Neural cell (in vitro differentiated cells): ENCODE results near the gene ACTR1A. TPM values are rescaled to one million over a fixed set of nuclear protein-coding genes. Genes with fewer than 3 reads are reported as not detected.
"Not testable (repeated sequence)": the region's sequence is repeated elsewhere in the genome, so short reads cannot be mapped to it uniquely, and the experiment has no call there.

Experiments
- H2AFZ ChIP-seq: fragments of 200-600, 300-800 bp; sonication (generic), shearing (Covaris generic); 2 replicates; pipeline ENCODE4 v1.6.0; 2014; ENCODE audit warnings: low read depth, mild to moderate bottlenecking, antibody characterized with exemption, low read length, moderate library complexity
- H3F3A ChIP-seq: fragments of 200-600 bp; shearing (Covaris generic); 2 replicates; pipeline ENCODE4 v1.6.1; 2016; ENCODE audit warnings: mild to moderate bottlenecking, moderate library complexity, mixed read lengths, antibody characterized with exemption, low read length; ENCODE audit not compliant: insufficient read depth, poor library complexity, severe bottlenecking
- H3K27ac ChIP-seq: fragments of 200-600, 300-800 bp; sonication (generic), shearing (Covaris generic); 2 replicates; pipeline ENCODE4 v1.5.1; 2014; ENCODE audit warnings: mild to moderate bottlenecking, low read length, moderate library complexity
- H3K27me3 ChIP-seq: fragments of 300-800, 200-600 bp; sonication (generic), shearing (Covaris generic); 2 replicates; pipeline ENCODE4 v1.6.0; 2014; ENCODE audit warnings: mild to moderate bottlenecking, low read depth, low read length, moderate library complexity; ENCODE audit not compliant: insufficient read depth
- H3K36me3 ChIP-seq: fragments of 300-800, 200-600 bp; sonication (generic), shearing (Covaris generic); 2 replicates; pipeline ENCODE4 v1.5.1; 2014; ENCODE audit warnings: mild to moderate bottlenecking, antibody characterized with exemption, low read length, moderate library complexity; ENCODE audit not compliant: insufficient read depth
- H3K4me2 ChIP-seq: fragments of 300-800, 200-600 bp; sonication (generic), shearing (Covaris generic); 2 replicates; pipeline ENCODE4 v1.6.0; 2014; ENCODE audit warnings: mild to moderate bottlenecking, low read length
- H3K4me3 ChIP-seq: fragments of 300-800, 200-600 bp; sonication (generic), shearing (Covaris generic); 2 replicates; pipeline ENCODE4 v1.5.1; 2014; ENCODE audit warnings: mild to moderate bottlenecking, low read length, moderate library complexity
- H3K79me2 ChIP-seq: fragments of 200-600 bp; shearing (Covaris generic); replicated peaks from 2 replicates; pipeline ENCODE4 v1.6.0; 2014; ENCODE audit warnings: mild to moderate bottlenecking, low read length, moderate library complexity; ENCODE audit not compliant: insufficient read depth
- H3K9ac ChIP-seq: fragments of 300-800, 200-600 bp; sonication (generic), shearing (Covaris generic); 2 replicates; pipeline ENCODE4 v1.6.1; 2016; ENCODE audit warnings: mild to moderate bottlenecking, low read length, mixed read lengths
- H3K9me2 ChIP-seq: fragments of 200-600 bp; shearing (Covaris generic); 2 replicates; pipeline ENCODE4 v1.6.1; 2016; ENCODE audit warnings: mild to moderate bottlenecking, low read length, mixed read lengths; ENCODE audit not compliant: insufficient read depth
- H3K9me3 ChIP-seq: fragments of 200-600, 300-800 bp; sonication (generic), shearing (Covaris generic); 2 replicates; pipeline ENCODE4 v1.6.1; 2016; ENCODE audit warnings: mild to moderate bottlenecking, mixed run types, low read length, moderate library complexity, mixed read lengths
- H4K20me1 ChIP-seq: fragments of 200-600 bp; shearing (Covaris generic); 2 replicates; pipeline ENCODE4 v1.6.1; 2016; ENCODE audit warnings: mild to moderate bottlenecking, mixed run types; ENCODE audit not compliant: insufficient read depth
- CTCF ChIP-seq: fragments of 450-650 bp; IDR thresholded peaks from 2 replicates; pipeline ENCODE4 v1.5.1; 2014; ENCODE audit warnings: antibody characterized with exemption, mild to moderate bottlenecking, moderate library complexity; ENCODE audit not compliant: poor library complexity, severe bottlenecking
- EP300 ChIP-seq: fragments of 450-650 bp; conservative IDR thresholded peaks from 2 replicates; pipeline ENCODE4 v1.6.1; 2014; ENCODE audit warnings: antibody characterized with exemption, mild to moderate bottlenecking, moderate library complexity; ENCODE audit not compliant: poor library complexity, severe bottlenecking
- EZH2 ChIP-seq: fragments of 200-600, 300-800 bp; shearing (Covaris generic), sonication (generic); IDR thresholded peaks from 2 replicates; pipeline ENCODE4 v1.6.1; 2014; ENCODE audit warnings: antibody characterized with exemption, low read length, borderline replicate concordance, mild to moderate bottlenecking; ENCODE audit not compliant: insufficient read depth, poor library complexity, severe bottlenecking
- MXI1 ChIP-seq: fragments of 450-650 bp; conservative IDR thresholded peaks from 2 replicates; pipeline ENCODE4 v1.6.1; 2014; ENCODE audit warnings: antibody characterized with exemption, mild to moderate bottlenecking; ENCODE audit not compliant: poor library complexity, severe bottlenecking
- POLR2AphosphoS5 ChIP-seq: IDR thresholded peaks from 2 replicates; pipeline ENCODE4 v1.6.1; 2012
- RAD21 ChIP-seq: fragments of 450-650 bp; conservative IDR thresholded peaks from 2 replicates; pipeline ENCODE4 v1.6.1; 2014; ENCODE audit warnings: antibody characterized with exemption, mild to moderate bottlenecking, moderate library complexity
- REST ChIP-seq: IDR thresholded peaks from 2 replicates; pipeline ENCODE4 v1.6.1; 2012; ENCODE audit warnings: borderline replicate concordance
- SMC3 ChIP-seq: fragments of 450-650 bp; conservative IDR thresholded peaks from 2 replicates; pipeline ENCODE4 v1.6.1; 2014; ENCODE audit warnings: antibody characterized with exemption, mild to moderate bottlenecking, moderate library complexity; ENCODE audit not compliant: poor library complexity
- TAF1 ChIP-seq: IDR thresholded peaks from 2 replicates; pipeline ENCODE4 v1.6.1; 2012; ENCODE audit warnings: low read depth
- polyA plus RNA-seq: library from polyadenylated mRNA; depleted of rRNA; stranded (reverse); fragments of >200 nt; gene quantifications from 2 replicates; pipeline ENCODE4 v1.2.3, GENCODE V29; 2014

ACTR1A gene
- polyA plus RNA-seq, 1 donor from 2014 or later, result 316 TPM

- Histone ChIP-seq H3K9ac (no peak overlapping the region), H3F3A (no peaks in the 10 kb centered on the region), H4K20me1 (no peaks in the 10 kb centered on the region), H3K27ac (no peak overlapping the region), H3K9me3 (no peaks in the 10 kb centered on the region), H3K4me2 (no peak overlapping the region), H3K79me2 (no peaks in the 10 kb centered on the region), H2AFZ (no peak overlapping the region), H3K9me2 (no peaks in the 10 kb centered on the region), H3K4me3 (no peak overlapping the region), H3K27me3 (no peaks in the 10 kb centered on the region), H3K36me3 (no peaks in the 10 kb centered on the region)
- TF ChIP-seq CTCF (no peak), REST (no peak), TAF1 (no peak), EP300 (no peak), MXI1 (no peak), EZH2 (no peak), POLR2AphosphoS5 (no peak), SMC3 (no peak), RAD21 (no peak)
Observed at GRCh38 chr10:102455893-102456471, 46.5 kb downstream of the ACTR1A start.

- not testable (repeated sequence) for H3F3A ChIP-seq, H3K9me3 ChIP-seq, H4K20me1 ChIP-seq, H3K27ac ChIP-seq, H3K9me2 ChIP-seq, H3K27me3 ChIP-seq, H3K4me3 ChIP-seq, H3K36me3 ChIP-seq, H3K4me2 ChIP-seq, H2AFZ ChIP-seq, H3K9ac ChIP-seq, H3K79me2 ChIP-seq
Observed at GRCh38 chr10:102454662-102455487, 47.6 kb downstream of the ACTR1A start.
